GM21723 (cell line): ENCODE data around the gene OCRL.
"Not testable (repeated sequence)": the region's sequence is repeated elsewhere in the genome, so short reads cannot be mapped to it uniquely, and the experiment has no call there.

Experiments used
- ATAC-seq: cut with Tn5 transposase; IDR thresholded peaks from one replicate; pipeline ENCODE4 v1.9.1; 2021; ENCODE audit warnings: mild to moderate bottlenecking, moderate library complexity; ENCODE audit not compliant: unreplicated experiment

The OCRL gene

GRCh38 chrX:129534816-129535578 is 5.1 kb upstream of the OCRL start:
- no peak for ATAC-seq

GRCh38 chrX:129540722-129541184 is 694 bp downstream of the OCRL start:
- peak; percentile 20 for ATAC-seq

GRCh38 chrX:129544780-129545179 is 4.7 kb downstream of the OCRL start:
- no peak for ATAC-seq

GRCh38 chrX:129545408-129545807 is 5.3 kb downstream of the OCRL start:
- ATAC-seq = no peak

- no peak for ATAC-seq
Observed at GRCh38 chrX:129549124-129549523, 9.1 kb downstream of the OCRL start.

GRCh38 chrX:129553619-129554288 is 13.7 kb downstream of the OCRL start:
- ATAC-seq = peak; percentile 99

- ATAC-seq = not testable (repeated sequence)
Observed at GRCh38 chrX:129554816-129555215, 14.8 kb downstream of the OCRL start.

- no peak for ATAC-seq
Observed at GRCh38 chrX:129556806-129557315, 16.8 kb downstream of the OCRL start.

- no peak for ATAC-seq
Observed at GRCh38 chrX:129557844-129558480, 17.9 kb downstream of the OCRL start.

GRCh38 chrX:129559783-129560182 is 19.7 kb downstream of the OCRL start:
- ATAC-seq = no peak

GRCh38 chrX:129561453-129561852 is 21.4 kb downstream of the OCRL start:
- no peak for ATAC-seq

- ATAC-seq = not testable (repeated sequence)
Observed at GRCh38 chrX:129564345-129564744, 24.3 kb downstream of the OCRL start.

- ATAC-seq = no peak
Observed at GRCh38 chrX:129565046-129565650, 25.1 kb downstream of the OCRL start.

GRCh38 chrX:129566073-129566472 is 26.0 kb downstream of the OCRL start:
- no peak for ATAC-seq

GRCh38 chrX:129568349-129568748 is 28.3 kb downstream of the OCRL start:
- no peak for ATAC-seq

GRCh38 chrX:129572422-129572821 is 32.4 kb downstream of the OCRL start:
- ATAC-seq = no peak

- not testable (repeated sequence) for ATAC-seq
Observed at GRCh38 chrX:129573652-129574051, 33.6 kb downstream of the OCRL start.

- no peak for ATAC-seq
Observed at GRCh38 chrX:129574214-129574613, 34.2 kb downstream of the OCRL start.

- ATAC-seq = no peak
Observed at GRCh38 chrX:129576539-129576938, 36.5 kb downstream of the OCRL start.

- ATAC-seq = no peak
Observed at GRCh38 chrX:129577473-129577872, 37.4 kb downstream of the OCRL start.

GRCh38 chrX:129577877-129578276 is 37.8 kb downstream of the OCRL start:
- ATAC-seq = no peak
